ENCODE data around the gene MTMR11. TPM values are rescaled to one million over a fixed set of nuclear protein-coding genes. Genes with fewer than 3 reads are reported as not detected.
A peak's percentile ranks its signal among the peaks of the same experiment; 100 is the strongest.

MTMR11 gene
- total RNA-seq, 1 experiment from 2014 or later: 3.9 TPM

DNA sequence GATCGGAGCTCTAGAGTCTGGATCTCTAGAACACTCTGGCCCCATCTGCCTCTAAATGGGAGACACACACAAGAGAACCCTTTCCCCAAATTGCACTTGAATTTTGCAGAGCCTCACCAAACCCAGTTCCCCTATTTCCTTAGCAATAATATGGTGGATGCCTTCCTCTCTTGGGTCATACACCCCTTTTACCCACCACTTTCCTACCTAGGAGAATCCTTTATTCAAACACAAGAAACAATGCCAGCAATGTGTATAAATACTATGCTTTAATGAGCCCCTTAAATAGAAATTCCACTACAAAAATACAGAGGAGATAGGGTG lies 8.3 kb downstream of the MTMR11 start:
- H4K8ac ChIP-seq (replicated peaks; ENCODE audit: insufficient read length, low read depth, low read length): no peak overlapping the region
- no peak overlapping the region for H2AK5ac ChIP-seq (ENCODE audit: insufficient read length, low read length)
- peaks cover 11% of the 10 kb centered on the region for H3K23me2 ChIP-seq (ENCODE audit: insufficient read length, low read depth, low read length, poor library complexity, severe bottlenecking)
- peaks cover 2% of the 10 kb centered on the region; the same call in 1 of the 2 replicates for H3K4me1 ChIP-seq (ENCODE audit: insufficient read depth, low read length)
- peaks cover 8% of the 10 kb centered on the region; the same call in 1 of the 2 replicates for H3K79me2 ChIP-seq (ENCODE audit: insufficient read depth, low read length)
- no peak for TF ChIP-seq CTCF (conservative IDR thresholded peaks at IDR 0.05)
- H3K27ac ChIP-seq (ENCODE audit: insufficient read length, low read depth, low read length): peak overlapping the region; percentile 91
- H3K18ac ChIP-seq (ENCODE audit: insufficient read length, low read depth, low read length): peak overlapping the region; percentile 89
- Mint-ChIP-seq H3K4me1 (peaks cover 19 to 26% of the 10 kb centered on the region in 2 experiments), H3K27ac (peak overlapping the region; percentile 97 to 99 (median 99)), H3K4me3 (peak overlapping the region; percentile 97 to 100), H3K9me3 (no peaks in the 10 kb centered on the region; a peak in 1 of 5 replicates), H3K36me3 (ENCODE audit: insufficient read depth in 1 of 3, low read depth in 3 of 3) (peaks cover 28 to 38% (median 37%) of the 10 kb centered on the region in 3 experiments), H3K27me3 (ENCODE audit: low read depth) (no peaks in the 10 kb centered on the region)
- H3K9me3 ChIP-seq (ENCODE audit: control insufficient read depth, low read depth, low read length): no peaks in the 10 kb centered on the region
- no peak overlapping the region for H2BK20ac ChIP-seq (ENCODE audit: low read depth, low read length, poor library complexity, severe bottlenecking)
- peaks cover 11% of the 10 kb centered on the region for H3K79me1 ChIP-seq (ENCODE audit: insufficient read depth, low read depth, low read length, poor library complexity, severe bottlenecking)
- H2BK12ac ChIP-seq (ENCODE audit: insufficient read length, low read depth, low read length): no peak overlapping the region
- H3K4me2 ChIP-seq (ENCODE audit: insufficient read depth, insufficient read length, low read length): peak overlapping the region; percentile 96
- no peaks in the 10 kb centered on the region for H3K27me3 ChIP-seq (ENCODE audit: insufficient read depth, low read length)
- DNase-seq: no peak
- H2BK5ac ChIP-seq (ENCODE audit: insufficient read length, low read length): no peak overlapping the region
- H4K91ac ChIP-seq (ENCODE audit: insufficient read length, low read depth, low read length): no peak overlapping the region
- H3K14ac ChIP-seq (ENCODE audit: insufficient read depth, low read length): peak overlapping the region; percentile 86; the same call in 1 of the 2 replicates
- no peak overlapping the region for H2BK120ac ChIP-seq (ENCODE audit: low read depth, low read length, poor library complexity, severe bottlenecking)
- H4K20me1 ChIP-seq (ENCODE audit: control insufficient read depth, insufficient read depth, insufficient read length): no peaks in the 10 kb centered on the region
- H3K4ac ChIP-seq (ENCODE audit: low read depth, low read length): no peak overlapping the region
- no CpG with 5 or more reads among the region's 1 CpG for WGBS (ENCODE audit: extremely low coverage, insufficient read length, low lambda C conversion rate)
- peak overlapping the region; percentile 91 for H3K9ac ChIP-seq (ENCODE audit: extremely low read depth, insufficient read length, low read length)
- no peak overlapping the region for H2AFZ ChIP-seq (ENCODE audit: low read length)
- H2BK15ac ChIP-seq (ENCODE audit: low read depth, low read length): no peak overlapping the region
- no peak overlapping the region for H4K5ac ChIP-seq (ENCODE audit: insufficient read length, low read depth, low read length)
- H3K23ac ChIP-seq (ENCODE audit: insufficient read length, low read depth, low read length): no peak overlapping the region
- H3T11ph ChIP-seq (ENCODE audit: low read length): no peak overlapping the region
- no peak overlapping the region for H3K56ac ChIP-seq (ENCODE audit: insufficient read length, low read depth, low read length)

All from H9 (cell line).